HEK293 (cell line): Measurements from ENCODE around the gene AGK.

ENCODE experiments used
- CTCF ChIA-PET: fragments of 350-600 bp; formaldehyde crosslinking; extraction: SDS; loops from one replicate; lab custom pipeline; 2021; ENCODE audit warnings: antibody characterized with exemption; lab: Yijun Ruan, JAX
- POLR2A ChIA-PET: fragments of 300-600 bp; formaldehyde crosslinking; extraction: SDS; loops from one replicate; lab custom pipeline; 2020; ENCODE audit warnings: antibody characterized with exemption, inconsistent platforms; lab: Yijun Ruan, JAX
- H3K27ac ChIP-seq: fragments of 200-500 bp; sonication (Bioruptor generic); 2 replicates; pipeline ENCODE4 v1.5.1; 2014; ENCODE audit warnings: low read depth, low read length, control low read depth, inconsistent platforms; ENCODE audit errors: extremely low read depth
- H3K36me3 ChIP-seq, 2 experiments: fragments of 200-500 bp in 1 of 2; sonication (Bioruptor generic) in 1 of 2; 1 replicate in 1 of 2; 2 replicates in 1 of 2; pipeline ENCODE4 v1.5.1; 2014 to 2017; ENCODE audit warnings: inconsistent platforms in 2 of 2, low read length in 2 of 2; ENCODE audit not compliant: control insufficient read depth in 2 of 2, insufficient read depth in 1 of 2
- H3K4me1 ChIP-seq: fragments of 200-500 bp; sonication (Bioruptor generic); 2 replicates; pipeline ENCODE4 v1.5.1; 2014; ENCODE audit warnings: mild to moderate bottlenecking, low read length, inconsistent platforms; ENCODE audit not compliant: control insufficient read depth, insufficient read depth
- H3K4me3 ChIP-seq: 2 replicates; pipeline ENCODE4 v1.5.1; 2011; ENCODE audit warnings: low read depth, mild to moderate bottlenecking, control low read depth, low read length, moderate library complexity
- H3K9me3 ChIP-seq: fragments of 200-500 bp; sonication (Bioruptor generic); 2 replicates; pipeline ENCODE4 v1.5.1; 2014; ENCODE audit warnings: low read depth, low read length, inconsistent platforms; ENCODE audit not compliant: control insufficient read depth, insufficient read depth
- GLIS2 ChIP-seq: fragments of 450-650 bp; formaldehyde crosslinking; IDR thresholded peaks from 2 replicates; pipeline ENCODE4 v1.5.1; 2016; ENCODE audit warnings: missing biosample characterization, missing genetic modification characterization
- IKZF3 ChIP-seq: fragments of 450-650 bp; IDR thresholded peaks from 2 replicates; pipeline ENCODE4 v1.5.0; 2018; ENCODE audit warnings: missing biosample characterization, mild to moderate bottlenecking, missing genetic modification characterization, moderate library complexity
- MYNN ChIP-seq: fragments of 450-650 bp; formaldehyde crosslinking; IDR thresholded peaks from 2 replicates; pipeline ENCODE4 v1.5.1; 2016; ENCODE audit warnings: missing biosample characterization, missing genetic modification characterization, borderline replicate concordance
- PBX3 ChIP-seq: sonication (generic); formaldehyde crosslinking; IDR thresholded peaks from 2 replicates; pipeline ENCODE4 v1.8.1; 2022; ENCODE audit warnings: mild to moderate bottlenecking, moderate library complexity, missing genetic modification reagents
- PRDM2 ChIP-seq: fragments of 450-650 bp; formaldehyde crosslinking; IDR thresholded peaks from 2 replicates; pipeline ENCODE4 v1.5.1; 2016; ENCODE audit warnings: missing biosample characterization, missing genetic modification characterization, borderline replicate concordance
- ZBTB6 ChIP-seq: fragments of 450-650 bp; formaldehyde crosslinking; IDR thresholded peaks from 2 replicates; pipeline ENCODE4 v1.5.1; 2017; ENCODE audit warnings: missing biosample characterization, missing genetic modification characterization
- ZFHX2 ChIP-seq: fragments of 450-650 bp; formaldehyde crosslinking; conservative IDR thresholded peaks from 2 replicates; pipeline ENCODE4 v1.5.1; 2016; ENCODE audit warnings: missing biosample characterization, missing genetic modification characterization
- ZNF140 ChIP-seq: fragments of 450-650 bp; formaldehyde crosslinking; IDR thresholded peaks from 2 replicates; pipeline ENCODE4 v1.5.1; 2016; ENCODE audit warnings: missing biosample characterization, missing genetic modification characterization
- ZNF202 ChIP-seq: fragments of 450-650 bp; formaldehyde crosslinking; IDR thresholded peaks from 2 replicates; pipeline ENCODE4 v1.5.1; 2016; ENCODE audit warnings: missing biosample characterization, missing genetic modification characterization, borderline replicate concordance
- ZNF311 ChIP-seq: fragments of 450-650 bp; formaldehyde crosslinking; IDR thresholded peaks from 2 replicates; pipeline ENCODE4 v1.5.1; 2017; ENCODE audit warnings: missing biosample characterization, missing genetic modification characterization, borderline replicate concordance
- ZNF350 ChIP-seq: fragments of 450-650 bp; formaldehyde crosslinking; IDR thresholded peaks from 2 replicates; pipeline ENCODE4 v1.5.0; 2017; ENCODE audit warnings: missing biosample characterization, mild to moderate bottlenecking, missing genetic modification characterization
- ZNF362 ChIP-seq: fragments of 450-650 bp; formaldehyde crosslinking; IDR thresholded peaks from 2 replicates; pipeline ENCODE4 v1.5.1; 2016; ENCODE audit warnings: missing biosample characterization, missing genetic modification characterization
- ZNF404 ChIP-seq: fragments of 450-650 bp; formaldehyde crosslinking; IDR thresholded peaks from 2 replicates; pipeline ENCODE4 v1.5.1; 2017; ENCODE audit warnings: missing biosample characterization, missing genetic modification characterization
- ZNF518A ChIP-seq: fragments of 450-650 bp; formaldehyde crosslinking; conservative IDR thresholded peaks from 2 replicates; pipeline ENCODE4 v1.5.1; 2016; ENCODE audit warnings: low read depth, missing biosample characterization, missing genetic modification characterization
- ZNF654 ChIP-seq: fragments of 450-650 bp; formaldehyde crosslinking; IDR thresholded peaks from 2 replicates; pipeline ENCODE4 v1.5.1; 2016; ENCODE audit warnings: low read depth, missing biosample characterization, missing genetic modification characterization
- ZNF670 ChIP-seq: fragments of 450-650 bp; formaldehyde crosslinking; IDR thresholded peaks from 2 replicates; pipeline ENCODE4 v1.5.1; 2016; ENCODE audit warnings: missing biosample characterization, missing genetic modification characterization, low read depth
- ZNF701 ChIP-seq: fragments of 450-650 bp; formaldehyde crosslinking; IDR thresholded peaks from 2 replicates; pipeline ENCODE4 v1.5.1; 2016; ENCODE audit warnings: missing biosample characterization, missing genetic modification characterization
- ZNF843 ChIP-seq: fragments of 450-650 bp; formaldehyde crosslinking; IDR thresholded peaks from 2 replicates; pipeline ENCODE4 v1.5.1; 2016; ENCODE audit warnings: missing biosample characterization, missing genetic modification characterization

The AGK gene

GRCh38 chr7:141533149-141533949, 17.9 kb upstream of the AGK start (continued):
- peak; percentile 51 for TF ChIP-seq IKZF3 (tag by site-specific recombination)
- no peak for TF ChIP-seq MYNN (tag by site-specific recombination)
- no peak for TF ChIP-seq ZNF311 (tag by site-specific recombination)
- peak; percentile 98 for TF ChIP-seq ZNF654 (tag by site-specific recombination)
- TF ChIP-seq PBX3: no peak
- no peak for TF ChIP-seq ZNF518A (tag by site-specific recombination)
- TF ChIP-seq ZBTB6 (tag by site-specific recombination): no peak
- no peak for TF ChIP-seq ZNF350 (tag by site-specific recombination)
- no peak for TF ChIP-seq GLIS2
- TF ChIP-seq ZNF701: peak; percentile 74; the same call in 1 of the 2 replicates
- TF ChIP-seq ZNF202 (tag by site-specific recombination): no peak
- no peak for TF ChIP-seq ZFHX2
- TF ChIP-seq ZNF843 (tag by site-specific recombination): no peak
- TF ChIP-seq ZNF362 (tag by site-specific recombination): 0 out of 2 replicates have a peak, but pooled peaks have one; percentile 73
- TF ChIP-seq ZNF404 (tag by site-specific recombination): no peak

GRCh38 chr7:141534757-141535737, 16.2 kb upstream of the AGK start:
- no peak overlapping the region for H3K27ac ChIP-seq
- H3K9me3 ChIP-seq: no peaks in the 10 kb centered on the region
- H3K4me1 ChIP-seq: no peaks in the 10 kb centered on the region
- POLR2A ChIA-PET: interaction anchor here (0.5 to 1.7 kb wide), 2 partner anchors 16 to 987 kb away, joined by 3 to 4 read pairs; partner anchors contain the start of gene AGK
- no peaks in the 10 kb centered on the region for H3K36me3 ChIP-seq
- CTCF ChIA-PET: interaction anchor here (0.6 to 2.7 kb wide), 9 partner anchors 9 to 1756 kb away, joined by 3 to 13 read pairs (median 3); no protein-coding TSS in a partner anchor
- no peak overlapping the region for H3K4me3 ChIP-seq
- TF ChIP-seq PRDM2 (no peak), ZNF670 (tag by site-specific recombination) (no peak), ZNF140 (no peak)
